OCI-LY3 (cell line): Measurements from ENCODE around the gene ST3GAL4.

ENCODE experiments used
- H2AFZ ChIP-seq: fragments of 200-600, 300-600 bp; shearing (Covaris generic); 2 replicates; pipeline ENCODE4 v1.6.0; 2014; ENCODE audit warnings: antibody characterized with exemption, low read depth, low read length
- H3K27ac ChIP-seq: fragments of 200-600, 300-600 bp; sonication (generic); 2 replicates; pipeline ENCODE4 v1.5.1; 2014; ENCODE audit warnings: mild to moderate bottlenecking, low read length, moderate library complexity, mixed read lengths
- H3K27me3 ChIP-seq: fragments of 200-600, 300-600 bp; sonication (generic); 2 replicates; pipeline ENCODE4 v1.6.1; 2014; ENCODE audit warnings: low read depth, low read length, mixed read lengths
- H3K36me3 ChIP-seq: fragments of 200-600, 300-600 bp; sonication (generic); replicated peaks from 2 replicates; pipeline ENCODE3; 2014; ENCODE audit warnings: low read depth, low read length, mixed read lengths
- H3K4me1 ChIP-seq: fragments of 300-600, 200-600 bp; sonication (generic); 2 replicates; pipeline ENCODE4 v1.6.1; 2014; ENCODE audit warnings: low read length, mixed read lengths
- H3K4me2 ChIP-seq: fragments of 200-600, 300-600 bp; sonication (generic); 2 replicates; pipeline ENCODE4 v1.6.1; 2014; ENCODE audit warnings: low read length, mixed read lengths
- H3K4me3 ChIP-seq: fragments of 300-600, 200-600 bp; sonication (generic); 2 replicates; pipeline ENCODE4 v1.5.1; 2014; ENCODE audit warnings: antibody characterized with exemption, mild to moderate bottlenecking, low read length, moderate library complexity
- H3K79me2 ChIP-seq: fragments of 300-600, 200-600 bp; shearing (Covaris generic); 2 replicates; pipeline ENCODE4 v1.6.1; 2014; ENCODE audit warnings: mild to moderate bottlenecking, low read length, mixed read lengths
- H3K9ac ChIP-seq: fragments of 300-600, 200-600 bp; shearing (Covaris generic); 2 replicates; pipeline ENCODE4 v1.6.0; 2014; ENCODE audit warnings: mild to moderate bottlenecking, low read length, moderate library complexity
- H3K9me3 ChIP-seq: fragments of 200-600, 300-600 bp; shearing (Covaris generic); 2 replicates; pipeline ENCODE4 v1.6.1; 2014; ENCODE audit warnings: low read length, mixed read lengths; ENCODE audit not compliant: insufficient read depth
- H4K20me1 ChIP-seq: fragments of 200-600, 300-600 bp; sonication (generic); 2 replicates; pipeline ENCODE4 v1.6.1; 2016; ENCODE audit warnings: low read length, mixed read lengths; ENCODE audit not compliant: insufficient read depth
- CTCF ChIP-seq: fragments of 200-600, 300-600 bp; sonication (generic); IDR thresholded peaks from 2 replicates; pipeline ENCODE4 v1.5.1; 2014; ENCODE audit warnings: antibody characterized with exemption, low read length, low read depth
- EZH2phosphoT487 ChIP-seq: fragments of 200-600 bp; shearing (Covaris generic); IDR thresholded peaks from 2 replicates; pipeline ENCODE4 v1.6.1; 2018; ENCODE audit warnings: antibody characterized with exemption, mixed run types, low read depth

Gene ST3GAL4

GRCh38 chr11:126460417-126461095 is 105.1 kb downstream of the ST3GAL4 start:
- Histone ChIP-seq H3K36me3 (no peaks in the 10 kb centered on the region), H3K27me3 (peaks cover 40% of the 10 kb centered on the region), H3K9ac (no peak overlapping the region), H3K4me3 (no peak overlapping the region), H3K4me1 (peaks cover 15% of the 10 kb centered on the region), H3K9me3 (no peaks in the 10 kb centered on the region), H2AFZ (no peak overlapping the region), H3K4me2 (no peak overlapping the region), H3K27ac (no peak overlapping the region), H4K20me1 (no peaks in the 10 kb centered on the region), H3K79me2 (no peaks in the 10 kb centered on the region)
- TF ChIP-seq EZH2phosphoT487, result no peak
- TF ChIP-seq CTCF, result no peak

- Histone ChIP-seq H3K27me3 (peaks cover 42% of the 10 kb centered on the region), H3K4me1 (peaks cover 20% of the 10 kb centered on the region), H3K4me3 (no peak overlapping the region), H3K36me3 (no peaks in the 10 kb centered on the region), H3K4me2 (no peak overlapping the region), H3K79me2 (no peaks in the 10 kb centered on the region), H3K9me3 (no peaks in the 10 kb centered on the region), H3K27ac (no peak overlapping the region), H3K9ac (no peak overlapping the region), H4K20me1 (no peaks in the 10 kb centered on the region), H2AFZ (no peak overlapping the region)
- TF ChIP-seq CTCF, result no peak
Measured at GRCh38 chr11:126461096-126461440, 105.6 kb downstream of the ST3GAL4 start.

GRCh38 chr11:126461996-126462395 is 106.5 kb downstream of the ST3GAL4 start:
- Histone ChIP-seq H3K9me3 (no peaks in the 10 kb centered on the region), H2AFZ (no peak overlapping the region), H4K20me1 (no peaks in the 10 kb centered on the region), H3K27me3 (peaks cover 49% of the 10 kb centered on the region), H3K4me2 (no peak overlapping the region), H3K4me1 (peaks cover 29% of the 10 kb centered on the region), H3K27ac (no peak overlapping the region), H3K9ac (no peak overlapping the region), H3K4me3 (no peak overlapping the region), H3K36me3 (no peaks in the 10 kb centered on the region), H3K79me2 (no peaks in the 10 kb centered on the region)
- TF ChIP-seq EZH2phosphoT487 (no peak), CTCF (no peak)

- Histone ChIP-seq H3K36me3 (no peaks in the 10 kb centered on the region), H3K27me3 (peaks cover 49% of the 10 kb centered on the region), H3K9ac (no peak overlapping the region), H3K27ac (no peak overlapping the region), H3K4me2 (no peak overlapping the region), H3K4me1 (peaks cover 34% of the 10 kb centered on the region), H3K79me2 (no peaks in the 10 kb centered on the region), H3K9me3 (no peaks in the 10 kb centered on the region), H2AFZ (no peak overlapping the region), H4K20me1 (no peaks in the 10 kb centered on the region), H3K4me3 (no peak overlapping the region)
- no peak for TF ChIP-seq EZH2phosphoT487
- TF ChIP-seq CTCF, result no peak
Measured at GRCh38 chr11:126462422-126462821, 106.9 kb downstream of the ST3GAL4 start.
